ENCODE data around the gene FSTL4. TPM values are rescaled to one million over a fixed set of nuclear protein-coding genes. Genes with fewer than 3 reads are reported as not detected.

FSTL4 gene
- total RNA-seq, 2 donors from 2014 or later, result 0.46 TPM; not detected in 1

GRCh38 chr5:133274597-133274935 lies 337.8 kb downstream of the FSTL4 start:
- no peak for DNase-seq (ENCODE audit: low spot score)
- intact Hi-C loops (cut with DNase I), result no loop called here

DNA sequence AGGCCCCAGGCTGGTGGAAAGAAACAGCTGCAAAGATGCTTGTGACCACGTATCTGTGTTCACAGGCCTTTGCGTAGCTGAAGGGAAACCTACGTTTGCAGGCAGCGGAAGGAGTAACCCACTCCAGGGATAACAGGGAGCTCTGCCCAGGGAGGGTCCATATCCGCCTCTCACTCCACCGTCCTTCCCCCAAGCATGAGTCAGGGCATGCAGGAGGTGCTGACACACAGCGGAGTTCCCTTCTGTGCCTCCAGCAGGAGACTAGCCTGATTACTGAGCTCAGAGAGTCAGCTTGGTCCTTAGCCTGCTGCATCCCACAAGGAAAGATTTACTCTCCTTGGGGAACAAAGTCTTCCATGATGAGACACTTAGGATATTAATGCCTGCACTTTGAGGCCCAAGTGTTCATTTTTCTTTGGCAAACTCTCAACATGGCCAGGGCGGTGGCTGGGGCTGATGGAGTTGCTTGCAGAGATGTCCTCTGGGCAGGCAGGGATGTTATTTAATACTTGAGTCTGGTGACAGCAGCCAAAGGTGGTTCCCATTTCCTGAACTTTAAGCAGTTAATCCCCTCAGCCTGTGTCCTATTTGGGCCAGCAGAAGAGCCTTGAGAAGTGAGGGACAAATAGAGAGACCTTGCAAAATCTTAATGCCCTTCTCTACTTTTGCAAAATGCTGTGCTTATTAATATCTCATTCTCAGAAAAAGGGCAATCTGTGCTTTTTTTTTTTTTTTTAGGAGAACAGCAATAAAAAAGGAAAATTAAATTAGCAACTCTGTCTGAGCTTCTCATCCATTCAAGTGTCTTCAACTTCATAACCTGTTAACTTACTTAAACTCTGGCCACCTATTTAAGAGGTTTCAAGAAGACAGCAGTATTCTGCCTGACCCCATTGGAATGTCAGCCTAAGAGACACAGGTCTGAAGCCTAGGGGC lies 338.4 kb downstream of the FSTL4 start:
- DNase-seq (ENCODE audit: low spot score), result no peak
- intact Hi-C loops (cut with DNase I), result no loop called here

- intact Hi-C loops (cut with DNase I), result no loop called here
- DNase-seq (ENCODE audit: low spot score), result no peak
Observed at GRCh38 chr5:133272345-133272744, 340.0 kb downstream of the FSTL4 start.

DNA sequence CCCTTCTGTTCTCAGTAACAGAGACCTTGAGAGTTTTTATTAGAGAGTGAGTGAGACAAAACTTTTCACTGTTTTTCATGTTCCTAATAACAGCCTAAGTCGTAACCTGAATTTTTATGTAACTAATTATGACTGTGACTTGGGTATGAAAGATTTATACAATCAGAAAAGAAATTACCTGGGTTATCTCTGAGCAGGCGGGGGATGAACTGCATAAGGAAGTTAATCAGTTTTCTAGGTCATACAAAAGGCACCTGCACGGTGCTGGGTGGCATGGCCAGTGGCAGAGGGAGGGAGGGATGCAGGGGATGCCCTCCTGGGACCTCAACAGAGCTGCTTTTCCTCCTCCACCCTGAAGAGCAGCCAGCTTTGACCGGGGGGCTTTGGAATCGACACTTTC lies 340.7 kb downstream of the FSTL4 start:
- intact Hi-C loops (cut with DNase I), result no loop called here
- DNase-seq (ENCODE audit: low spot score), result no peak

DNA sequence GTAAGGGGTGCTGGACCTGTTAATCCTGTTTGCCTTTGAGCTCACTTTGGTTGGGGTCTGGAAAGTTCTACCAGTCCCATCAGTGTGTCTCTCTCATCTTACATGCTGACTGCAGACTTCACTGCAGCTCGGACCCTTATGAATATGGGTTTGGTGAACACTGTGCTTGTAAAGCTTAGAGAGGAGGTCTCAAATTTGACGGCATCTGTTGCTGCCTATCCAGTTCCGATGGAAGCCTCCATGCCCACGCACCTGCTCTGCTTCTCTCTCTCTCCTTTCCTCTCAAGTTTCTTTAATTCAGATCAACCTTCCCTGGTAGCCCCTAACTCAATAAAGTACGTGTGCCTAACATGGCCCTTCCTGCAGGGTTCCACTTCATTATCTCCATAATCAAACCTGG lies 342.6 kb downstream of the FSTL4 start:
- DNase-seq (ENCODE audit: low spot score), result no peak
- intact Hi-C loops (cut with DNase I), result no loop called here

DNA sequence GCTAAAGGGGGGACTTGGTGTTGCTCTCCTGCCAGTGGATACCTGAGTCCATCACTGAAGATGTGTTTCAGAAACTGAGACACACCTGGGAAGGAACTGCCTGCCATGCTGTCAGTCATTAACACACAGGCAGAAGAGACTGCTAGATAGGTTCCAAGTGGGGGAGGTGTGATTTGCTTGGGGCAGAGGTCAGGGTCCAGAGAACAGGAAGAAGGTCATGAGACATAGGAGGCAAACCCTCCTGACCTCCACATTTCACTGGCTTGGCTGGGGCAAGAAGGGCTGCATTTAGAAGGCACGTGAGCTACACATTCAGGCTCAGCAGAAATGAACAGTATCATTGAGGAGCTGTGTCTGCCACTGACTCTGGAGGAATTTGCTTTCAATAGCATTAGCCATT lies 344.7 kb downstream of the FSTL4 start:
- DNase-seq (ENCODE audit: low spot score), result no peak
- intact Hi-C loops (cut with DNase I), result no loop called here

- no peak for DNase-seq (ENCODE audit: low spot score)
- intact Hi-C loops (cut with DNase I), result no loop called here
Observed at GRCh38 chr5:133266966-133267365, 345.4 kb downstream of the FSTL4 start.

- intact Hi-C loops (cut with DNase I), result no loop called here
- DNase-seq (ENCODE audit: low spot score), result no peak
Observed at GRCh38 chr5:133266527-133266878, 345.8 kb downstream of the FSTL4 start.

GRCh38 chr5:133265720-133266526 lies 346.4 kb downstream of the FSTL4 start:
- DNase-seq (ENCODE audit: low spot score), result no peak
- intact Hi-C loops (cut with DNase I), result no loop called here

DNA sequence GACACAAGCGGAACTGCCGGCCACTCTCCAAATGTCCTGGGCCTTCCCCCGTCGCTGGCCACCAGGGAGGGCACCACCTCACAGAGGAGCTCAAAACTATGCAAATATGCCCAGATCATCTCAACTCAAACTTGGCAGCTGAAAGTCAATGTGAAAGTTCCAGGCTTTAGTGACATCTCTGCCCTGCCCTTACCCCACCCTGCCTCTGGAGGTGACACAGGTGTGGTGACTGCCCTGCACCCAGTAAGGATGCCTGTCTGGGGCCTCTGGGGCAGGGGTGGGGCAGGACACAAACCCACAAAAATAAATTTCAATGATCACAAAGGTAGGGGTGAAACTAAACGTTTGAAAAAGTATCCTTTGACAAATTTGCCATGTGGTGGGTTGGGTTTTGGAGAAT lies 347.1 kb downstream of the FSTL4 start:
- intact Hi-C loops (cut with DNase I), result no loop called here

DNA sequence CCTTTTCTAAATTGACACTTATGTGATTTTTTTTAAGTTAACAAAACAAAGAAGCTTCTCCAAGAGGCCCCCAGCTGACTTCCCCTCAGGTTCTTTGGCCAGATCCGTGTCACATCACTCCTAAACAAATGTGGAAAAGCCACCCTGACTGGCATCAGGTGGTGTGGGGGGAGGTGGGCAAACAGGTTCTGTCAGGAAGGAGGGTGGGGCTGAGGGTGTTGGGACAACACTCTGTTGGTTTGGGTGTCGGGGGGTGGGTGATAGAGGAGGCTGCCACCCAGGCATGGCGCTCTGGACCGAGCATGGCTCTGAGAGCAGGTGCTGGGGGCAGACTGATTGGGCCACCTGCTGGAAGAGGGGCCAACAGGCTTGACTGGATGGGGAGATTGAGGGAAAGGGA lies 349.7 kb downstream of the FSTL4 start:
- DNase-seq (ENCODE audit: low spot score), result no peak
- intact Hi-C loops (cut with DNase I), result no loop called here

More for the DNA sequence above, 347.1 kb downstream of the FSTL4 start:
- no peak for DNase-seq (ENCODE audit: low spot score)

- intact Hi-C loops (cut with DNase I), result no loop called here
- DNase-seq (ENCODE audit: low spot score), result no peak
Observed at GRCh38 chr5:133261993-133262392, 350.3 kb downstream of the FSTL4 start.

DNA sequence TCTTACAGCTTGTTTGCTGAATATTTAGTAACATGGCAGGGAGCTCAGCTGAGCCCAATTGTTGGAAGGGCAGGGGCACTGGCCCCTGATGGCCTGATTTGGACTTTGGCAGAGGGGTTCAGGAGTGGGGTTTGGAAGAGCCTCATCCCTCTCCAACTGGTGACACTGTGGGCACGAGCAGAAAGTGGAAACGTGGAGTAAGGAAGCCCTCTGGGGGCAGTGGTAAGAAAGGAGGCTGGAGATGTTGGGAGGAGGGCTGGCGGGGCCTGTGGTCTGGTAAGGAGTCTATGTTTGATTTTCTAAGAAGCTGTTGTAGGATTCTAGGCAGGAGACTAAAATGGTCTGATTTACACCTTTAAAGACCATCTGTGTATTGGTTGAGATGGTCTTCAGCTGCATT lies 351.6 kb downstream of the FSTL4 start:
- intact Hi-C loops (cut with DNase I), result no loop called here
- DNase-seq (ENCODE audit: low spot score), result no peak

GRCh38 chr5:133259199-133259997 lies 352.9 kb downstream of the FSTL4 start:
- DNase-seq (ENCODE audit: low spot score), result no peak
- intact Hi-C loops (cut with DNase I), result no loop called here

DNA sequence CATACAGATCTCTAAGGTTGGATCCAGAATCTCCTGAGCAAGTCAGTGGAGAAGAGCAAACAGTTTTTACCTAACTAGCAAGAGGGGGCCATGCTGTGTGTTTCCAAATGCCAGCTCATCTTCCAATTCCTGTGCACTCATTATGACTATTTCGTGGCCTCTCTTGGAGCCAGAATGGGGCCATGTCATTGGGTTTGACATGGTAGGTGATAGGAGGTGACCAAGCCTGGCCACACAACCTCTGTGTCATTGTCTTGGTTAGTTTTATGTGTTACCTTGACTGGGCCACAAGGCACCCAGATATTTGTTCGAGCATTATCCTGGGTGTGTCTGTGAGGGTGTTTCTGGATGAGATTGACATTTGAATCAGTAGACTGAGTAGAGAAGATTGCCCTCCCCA lies 354.4 kb downstream of the FSTL4 start:
- DNase-seq (ENCODE audit: low spot score), result no peak
- intact Hi-C loops (cut with DNase I), result no loop called here

GRCh38 chr5:133256276-133256675 lies 356.1 kb downstream of the FSTL4 start:
- intact Hi-C loops (cut with DNase I), result no loop called here
- no peak for DNase-seq (ENCODE audit: low spot score)

- no peak for DNase-seq (ENCODE audit: low spot score)
- intact Hi-C loops (cut with DNase I), result no loop called here
Observed at GRCh38 chr5:133254803-133255202, 357.5 kb downstream of the FSTL4 start.

DNA sequence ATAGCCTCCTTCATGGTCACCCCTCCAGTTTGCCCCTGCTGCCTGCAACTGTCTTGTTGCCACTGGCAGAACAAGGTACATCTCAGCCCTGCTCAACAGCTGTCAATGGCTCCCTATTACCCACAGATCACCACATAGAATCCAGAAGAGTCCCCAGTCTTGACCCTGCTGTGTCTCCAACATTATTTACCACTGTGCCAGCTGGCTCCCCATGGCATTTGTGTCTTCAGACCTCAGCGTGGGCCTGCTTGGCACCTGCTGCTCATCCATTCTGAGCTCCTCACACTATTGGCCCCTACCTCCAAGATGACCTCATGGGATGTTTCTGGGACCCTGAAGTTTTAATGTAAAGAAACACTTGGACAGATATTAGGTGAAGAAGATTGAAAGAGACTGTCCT lies 358.7 kb downstream of the FSTL4 start:
- intact Hi-C loops (cut with DNase I), result no loop called here

DNA sequence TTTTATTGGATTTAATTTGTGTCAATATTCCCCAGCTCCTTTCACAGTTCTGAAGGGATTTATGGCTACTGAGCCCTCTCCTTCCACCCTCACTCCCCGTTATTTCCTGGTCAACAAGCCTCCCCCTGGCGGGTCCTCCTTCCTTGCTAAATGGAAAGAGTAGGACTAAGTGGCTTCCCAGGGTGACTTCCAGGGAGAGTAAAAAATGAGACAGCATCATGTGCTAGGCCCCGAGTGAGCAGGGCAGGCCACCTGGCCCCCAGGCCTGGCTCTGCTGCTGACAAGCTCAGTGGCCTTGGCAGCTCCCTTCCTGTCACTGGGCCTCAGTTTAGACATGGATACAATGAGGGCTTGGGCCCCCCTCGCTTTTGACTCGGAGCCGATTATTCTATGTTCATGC lies 359.3 kb downstream of the FSTL4 start:
- DNase-seq (ENCODE audit: low spot score), result no peak
- intact Hi-C loops (cut with DNase I), result no loop called here

More for the DNA sequence above, 358.7 kb downstream of the FSTL4 start:
- no peak for DNase-seq (ENCODE audit: low spot score)

GRCh38 chr5:133252133-133252480 lies 360.2 kb downstream of the FSTL4 start:
- intact Hi-C loops (cut with DNase I), result no loop called here
- no peak for DNase-seq (ENCODE audit: low spot score)
